NCI-H146 treated with DMSO at 0.1 percent for 48 hours (cell line): ENCODE results near the gene SLC49A3.
"Not testable (repeated sequence)": the region's sequence is repeated elsewhere in the genome, so short reads cannot be mapped to it uniquely, and the experiment has no call there.

Experiments
- DNase-seq: peaks from one replicate; lab custom pipeline; 2025; ENCODE audit not compliant: unreplicated experiment; lab: John Stamatoyannopoulos, UW

SLC49A3 gene

DNA sequence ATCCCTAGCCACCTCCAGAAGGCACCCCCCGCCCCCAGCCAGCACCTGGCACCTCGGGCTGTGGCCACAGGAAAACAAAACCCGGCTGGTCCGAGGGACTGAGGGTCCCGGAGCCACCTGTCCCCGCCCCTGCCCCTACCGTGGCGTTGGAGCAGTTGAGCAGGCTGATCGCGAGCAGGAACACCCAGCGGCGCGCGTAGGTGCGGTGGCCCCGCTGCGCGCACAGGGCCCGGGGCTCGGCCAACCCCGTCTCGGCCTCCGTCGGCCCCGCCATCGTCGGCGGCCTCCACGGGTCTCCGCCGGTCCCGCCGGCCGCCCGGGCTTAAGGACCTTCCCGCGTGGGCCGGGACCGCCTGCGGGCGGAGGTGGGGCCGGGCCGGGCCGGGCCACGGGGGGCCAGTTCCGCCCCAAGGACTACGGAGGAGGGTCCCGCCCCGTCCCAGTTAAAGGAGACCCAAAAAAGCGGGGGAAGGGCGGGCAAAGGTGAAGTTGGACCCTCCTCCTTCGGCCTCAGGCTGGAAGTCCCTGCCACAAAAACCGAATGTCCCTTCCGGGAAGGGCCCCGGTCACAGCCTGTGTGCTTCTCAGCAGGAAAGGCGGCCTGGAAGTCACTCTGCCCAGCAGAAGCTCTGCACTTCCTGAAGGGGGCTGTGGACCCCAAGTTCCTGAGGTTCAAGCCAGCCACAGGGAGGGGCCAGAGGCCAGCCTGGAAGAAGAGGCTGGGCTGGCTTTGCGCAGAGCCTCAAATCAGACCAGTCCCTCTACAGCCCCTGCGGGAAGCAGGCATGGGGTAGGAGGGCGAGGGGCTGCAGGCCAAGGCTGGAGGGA is at the start of gene SLC49A3:
Gene SLC49A3, minus strand, starts transcription at position 298 of the 828 bp plus-strand sequence. Its CDS starts 24 bp downstream, at position 274.
- DNase-seq, result no peak

DNA sequence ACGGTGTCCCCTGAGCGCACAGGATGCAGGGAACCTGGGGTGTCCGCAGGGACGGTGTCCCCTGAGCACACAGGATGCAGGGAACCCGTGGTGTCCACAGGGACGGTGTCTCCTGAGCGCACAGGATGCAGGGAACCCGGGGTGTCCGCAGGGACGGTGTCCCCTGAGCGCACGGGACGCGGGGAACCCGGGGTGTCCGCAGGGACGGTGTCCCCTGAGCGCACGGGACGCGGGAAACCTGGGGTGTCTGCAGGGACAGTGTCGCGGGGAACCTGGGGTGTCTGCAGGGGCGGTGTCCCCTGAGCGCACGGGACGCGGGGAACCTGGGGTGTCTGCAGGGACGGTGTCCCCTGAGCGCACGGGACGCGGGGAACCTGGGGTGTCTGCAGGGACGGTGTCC is 47.6 kb upstream of the SLC49A3 start:
- DNase-seq, result not testable (repeated sequence)

DNA sequence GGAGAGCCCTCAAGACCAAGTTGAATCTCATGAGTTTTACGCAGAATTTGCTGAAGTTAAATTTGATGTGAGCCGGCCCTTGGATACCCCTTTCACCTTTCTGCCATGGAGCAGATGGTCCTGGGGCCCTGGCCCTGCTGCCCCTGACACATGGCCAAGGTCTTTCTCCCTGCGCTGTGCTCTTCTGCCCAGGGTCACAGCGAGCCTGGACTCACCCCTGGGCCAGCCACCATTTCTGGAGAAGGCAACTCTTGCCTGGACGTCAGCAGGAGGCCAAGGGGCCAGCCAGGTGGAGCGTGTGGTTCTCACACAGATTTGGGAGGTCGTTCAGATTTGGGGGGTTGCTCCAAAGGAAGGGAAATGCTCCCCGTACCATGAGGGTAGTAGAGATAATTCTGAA is 46.6 kb upstream of the SLC49A3 start:
- DNase-seq, result no peak

DNA sequence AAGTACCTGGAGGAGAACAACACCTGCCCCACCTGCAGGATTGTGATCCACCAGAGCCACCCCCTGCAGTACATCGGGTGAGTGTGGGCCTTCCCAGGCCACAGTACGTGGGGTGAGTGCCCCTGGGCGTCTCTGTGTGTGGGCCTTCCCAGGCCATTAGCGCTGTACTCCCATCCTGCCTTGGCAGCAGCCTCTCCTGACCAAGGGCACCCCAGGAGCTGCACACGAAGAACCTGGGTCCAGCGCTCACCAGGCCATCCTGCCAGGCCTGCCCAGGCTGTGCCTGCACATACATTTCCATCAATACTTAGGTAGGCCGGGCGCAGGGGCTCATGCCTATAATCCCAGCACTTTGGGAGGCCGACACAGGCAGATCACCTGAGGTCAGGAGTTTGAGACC is 46.0 kb upstream of the SLC49A3 start:
- no peak for DNase-seq

DNA sequence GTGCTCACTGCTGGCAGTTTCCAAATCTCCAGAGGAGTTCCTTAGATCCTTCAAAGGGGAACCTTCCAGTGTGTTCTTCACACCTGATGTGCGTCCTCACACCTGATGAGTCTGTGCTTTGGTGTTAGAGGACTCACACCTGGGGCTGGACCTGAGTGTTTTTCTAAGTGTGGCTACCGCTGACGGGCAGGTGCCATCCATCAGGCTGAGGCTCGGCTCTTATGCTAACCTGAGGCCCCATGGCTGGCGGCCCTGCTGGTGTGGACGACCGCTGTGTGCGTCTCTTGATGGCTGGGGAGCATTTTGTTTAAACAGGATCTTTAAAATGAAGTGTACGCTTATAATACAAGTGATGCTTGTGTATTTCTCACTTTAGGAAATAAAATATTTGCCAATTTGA is 45.1 kb upstream of the SLC49A3 start:
- no peak for DNase-seq

DNA sequence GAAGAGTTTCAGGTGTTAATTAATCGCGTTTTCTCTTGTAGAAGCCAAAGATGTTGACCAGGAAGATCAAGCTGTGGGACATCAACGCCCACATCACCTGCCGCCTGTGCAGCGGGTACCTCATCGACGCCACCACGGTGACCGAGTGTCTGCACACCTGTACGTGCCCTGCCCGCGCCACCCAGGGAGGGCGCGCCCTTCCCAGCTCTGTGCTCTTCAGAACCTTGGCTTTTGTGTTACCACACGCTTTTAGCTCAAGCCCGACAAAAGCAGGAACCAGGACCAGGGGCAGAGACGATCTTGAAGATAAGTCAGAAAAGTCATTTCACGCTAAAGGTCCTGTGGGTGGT is 44.7 kb upstream of the SLC49A3 start:
- no peak for DNase-seq

DNA sequence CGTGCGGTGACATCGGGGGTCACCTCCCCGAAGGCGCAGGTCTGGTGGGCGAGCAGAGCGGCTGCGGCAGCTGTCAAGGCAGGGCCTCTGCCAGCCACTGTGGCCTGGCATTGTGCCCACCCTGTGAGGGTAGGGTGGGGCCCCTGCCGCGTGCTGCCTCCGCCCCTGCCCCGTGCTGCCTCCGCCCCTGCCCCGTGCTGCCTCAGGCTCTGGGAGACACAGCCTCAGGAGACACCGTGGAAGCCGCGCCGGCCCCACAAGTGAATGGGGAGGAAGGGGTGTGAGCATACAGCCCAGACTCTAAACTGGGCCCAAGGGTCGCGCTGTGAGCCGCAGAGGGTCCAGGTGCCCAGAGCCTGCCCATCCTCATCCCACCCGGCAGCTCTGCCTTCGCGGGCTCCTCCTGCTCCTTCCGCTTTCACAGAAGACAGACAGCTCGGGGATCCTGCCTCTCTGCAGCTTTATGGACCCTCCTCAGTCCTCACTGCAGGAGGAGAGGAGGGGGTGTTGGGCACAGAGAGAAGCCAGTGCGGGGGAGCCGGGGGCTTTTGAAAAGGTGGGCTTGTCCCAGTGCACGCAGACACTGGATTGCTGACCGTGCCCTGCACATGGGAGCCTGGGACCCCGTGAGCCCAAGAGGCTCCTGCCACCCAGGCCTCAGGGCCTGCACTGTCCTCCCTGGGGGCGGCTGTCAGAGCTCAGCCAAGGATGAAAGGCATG is 44.1 kb upstream of the SLC49A3 start:
- no peak for DNase-seq

DNA sequence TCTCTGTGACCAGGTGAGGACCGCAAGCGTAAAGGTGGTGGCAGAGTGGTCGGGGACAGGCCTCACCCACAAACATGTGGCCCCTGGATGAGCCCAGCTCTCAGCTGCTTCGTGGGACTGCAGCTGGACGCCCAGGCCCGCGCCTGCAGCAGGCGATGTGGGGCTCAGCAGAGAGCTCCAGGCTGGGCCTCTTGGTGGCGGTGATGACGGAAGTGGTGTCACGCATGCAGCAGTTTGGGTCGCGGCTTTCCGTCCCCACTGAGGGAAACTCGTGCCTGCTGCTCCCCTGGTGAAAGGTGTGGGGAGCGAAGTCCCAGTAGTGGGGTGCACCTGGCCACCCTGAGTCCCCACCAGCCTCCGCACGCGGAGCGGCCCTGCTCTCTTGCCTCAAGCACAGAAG is 43.5 kb upstream of the SLC49A3 start:
- no peak for DNase-seq

DNA sequence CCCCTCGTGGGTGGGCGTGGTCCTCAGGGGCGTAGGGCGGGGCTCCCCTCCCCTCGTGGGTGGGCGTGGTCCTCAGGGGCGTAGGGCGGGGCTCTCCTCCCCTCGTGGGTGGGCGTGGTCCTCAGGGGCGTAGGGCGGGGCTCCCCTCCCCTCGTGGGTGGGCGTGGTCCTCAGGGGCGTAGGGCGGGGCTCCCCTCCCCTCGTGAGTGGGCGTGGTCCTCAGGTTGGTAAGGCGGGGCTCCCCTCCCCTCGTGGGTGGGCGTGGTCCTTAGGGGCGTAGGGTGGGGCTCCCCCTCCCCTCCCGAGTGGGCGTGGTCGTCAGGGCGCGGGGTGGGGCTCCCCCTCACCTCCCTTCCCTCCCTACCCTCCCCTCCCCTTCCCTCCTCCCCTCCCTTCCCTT is 43.0 kb upstream of the SLC49A3 start:
- DNase-seq, result not testable (repeated sequence)

DNA sequence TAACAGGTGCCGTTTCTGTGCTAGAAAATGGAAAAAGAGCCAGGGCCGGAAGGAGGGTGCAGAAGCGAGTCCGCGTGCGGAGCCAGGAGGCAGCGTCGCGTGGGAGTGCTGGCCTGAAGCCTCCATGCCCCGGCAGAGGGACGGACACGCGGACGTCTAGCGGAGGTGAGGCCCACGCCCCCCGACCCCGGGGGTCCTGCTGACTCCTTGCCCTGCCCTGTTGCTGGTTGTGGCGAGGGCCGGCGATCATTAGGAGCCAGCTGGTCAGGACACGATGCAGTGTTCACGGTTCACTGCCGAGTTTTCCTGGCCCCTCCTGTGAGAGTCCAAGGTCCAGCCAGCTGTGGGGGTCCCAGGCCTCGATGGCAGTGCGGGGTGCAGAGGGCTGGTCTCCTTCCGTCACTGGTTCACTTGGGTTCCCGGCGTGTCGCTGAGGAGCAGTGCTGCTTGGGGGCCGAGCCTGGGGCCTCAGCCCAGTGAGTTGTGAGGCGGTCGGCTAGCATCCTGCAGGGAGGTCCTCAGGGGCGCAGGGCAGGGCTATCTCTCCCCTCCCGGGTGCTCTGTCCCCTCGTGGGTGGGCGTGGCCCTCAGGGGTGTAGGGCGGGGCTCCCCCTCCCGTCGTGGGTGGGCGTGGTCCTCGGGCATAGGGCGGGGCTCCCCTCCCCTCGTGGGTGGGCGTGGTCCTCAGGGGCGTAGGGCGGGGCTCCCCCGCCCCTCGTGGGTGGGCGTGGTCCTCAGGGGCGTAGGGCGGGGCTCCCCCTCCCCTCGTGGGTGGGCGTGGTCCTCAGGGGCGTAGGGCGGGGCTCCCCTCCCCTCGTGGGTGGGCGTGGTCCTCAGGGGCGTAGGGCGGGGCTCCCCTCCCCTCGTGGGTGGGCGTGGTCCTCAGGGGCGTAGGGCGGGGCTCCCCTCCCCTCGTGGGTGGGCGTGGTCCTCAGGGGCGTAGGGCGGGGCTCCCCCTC is 42.3 kb upstream of the SLC49A3 start:
- not testable (repeated sequence) for DNase-seq

DNA sequence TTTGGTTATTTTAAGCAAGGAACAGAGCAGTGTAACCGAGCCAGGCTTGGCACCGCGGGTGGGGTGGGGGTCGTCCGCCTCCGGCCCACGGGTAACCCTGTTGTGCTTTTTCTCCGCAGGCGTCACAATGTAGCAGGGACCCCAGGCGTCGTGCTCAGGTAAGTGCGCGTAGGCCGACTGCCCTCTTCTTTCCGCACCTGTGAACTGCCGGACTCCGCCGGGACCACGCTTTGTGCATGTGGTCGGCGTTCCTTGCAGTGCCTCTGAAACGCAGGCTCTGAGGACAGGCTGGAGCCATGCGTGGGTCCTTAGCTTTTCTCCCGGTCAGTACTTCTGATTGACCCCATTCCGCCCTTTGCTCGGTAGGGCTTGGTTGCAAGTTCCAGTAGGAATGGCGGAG is 41.6 kb upstream of the SLC49A3 start:
- no peak for DNase-seq

DNA sequence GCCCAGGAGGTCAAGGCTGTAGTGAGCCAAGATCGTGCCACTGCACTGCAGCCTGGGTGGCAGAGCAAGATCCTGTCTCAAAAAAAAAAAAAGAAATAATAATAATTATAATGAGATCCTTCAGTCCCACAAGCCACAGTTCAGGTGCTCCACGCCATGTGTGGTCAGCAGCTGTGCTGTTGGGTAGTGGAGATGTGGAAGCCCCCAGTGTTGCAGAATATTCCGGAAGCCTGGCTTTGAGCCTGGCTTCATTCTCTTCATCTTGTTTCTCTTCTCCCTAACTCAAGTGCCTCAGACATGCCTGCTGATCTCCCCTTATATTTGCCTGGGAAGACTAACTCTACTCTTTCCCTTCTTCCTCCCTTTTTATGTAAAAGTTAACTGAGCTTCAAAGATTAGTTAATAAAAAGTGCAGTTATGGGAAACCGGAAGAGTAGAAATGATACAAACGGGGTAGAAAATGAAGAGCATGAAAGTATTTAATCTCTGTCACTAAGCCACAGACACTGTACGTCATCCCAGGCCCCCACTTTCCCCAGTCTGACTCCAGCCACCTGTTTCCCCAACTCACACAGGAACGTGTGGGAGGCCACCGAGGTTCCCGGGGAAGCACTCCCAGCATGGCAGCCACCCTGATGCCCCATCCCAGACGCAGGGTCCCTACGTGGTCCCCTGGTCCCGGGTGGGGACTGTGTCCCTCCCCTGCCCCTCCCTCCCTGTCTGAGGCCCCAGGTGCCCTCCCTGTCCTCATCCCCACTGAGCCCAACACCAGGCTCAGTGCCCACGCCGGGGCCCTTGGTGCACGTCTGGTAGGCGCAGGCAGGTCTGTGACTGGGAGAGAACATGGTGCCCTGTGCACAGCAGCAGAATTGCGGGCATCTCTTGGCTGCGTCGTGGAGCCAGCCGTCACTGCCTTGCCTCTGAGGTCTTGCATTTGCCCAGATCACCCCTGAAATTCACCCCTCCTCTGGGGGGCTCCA is 40.7 kb upstream of the SLC49A3 start:
- no peak for DNase-seq

DNA sequence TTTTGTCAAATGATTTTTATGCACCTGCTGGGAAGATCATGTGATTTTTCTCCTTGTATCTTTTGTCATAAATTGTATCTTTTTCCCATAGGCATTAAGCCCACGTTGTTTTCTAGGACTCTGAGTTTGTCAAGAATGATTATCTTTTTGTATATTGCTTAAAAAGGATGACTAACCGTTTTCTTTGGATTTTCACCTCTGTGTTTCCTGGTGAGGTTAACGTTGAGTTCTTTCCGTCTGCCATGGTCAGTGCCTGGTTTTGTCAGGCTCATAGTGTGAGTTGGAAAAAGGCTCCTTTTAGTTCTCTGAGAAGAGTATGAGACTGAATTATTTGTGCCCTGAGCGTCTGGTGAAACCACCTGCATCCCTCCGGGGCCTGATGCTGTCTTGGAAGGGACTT is 38.6 kb upstream of the SLC49A3 start:
- DNase-seq, result no peak

DNA sequence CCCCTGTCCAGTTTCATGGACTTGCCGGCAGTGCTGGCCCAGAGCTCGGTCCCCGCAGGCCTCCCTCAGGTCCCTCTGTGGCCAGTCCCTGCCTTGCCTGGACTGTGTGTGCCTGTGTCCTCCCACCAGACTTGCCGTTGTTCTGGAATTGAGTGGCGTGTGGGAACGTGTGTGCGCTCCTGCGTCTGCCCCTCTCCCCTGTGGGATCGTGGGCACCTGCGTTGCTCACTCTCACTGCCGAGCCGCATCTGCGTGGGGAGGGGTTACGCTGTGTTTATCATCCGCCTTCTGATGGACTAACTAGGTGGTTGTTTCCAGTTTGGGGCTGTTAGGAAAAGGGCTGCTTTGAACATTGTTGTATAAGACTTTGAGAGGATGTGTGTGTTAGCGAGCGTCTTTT is 37.9 kb upstream of the SLC49A3 start:
- DNase-seq, result no peak

DNA sequence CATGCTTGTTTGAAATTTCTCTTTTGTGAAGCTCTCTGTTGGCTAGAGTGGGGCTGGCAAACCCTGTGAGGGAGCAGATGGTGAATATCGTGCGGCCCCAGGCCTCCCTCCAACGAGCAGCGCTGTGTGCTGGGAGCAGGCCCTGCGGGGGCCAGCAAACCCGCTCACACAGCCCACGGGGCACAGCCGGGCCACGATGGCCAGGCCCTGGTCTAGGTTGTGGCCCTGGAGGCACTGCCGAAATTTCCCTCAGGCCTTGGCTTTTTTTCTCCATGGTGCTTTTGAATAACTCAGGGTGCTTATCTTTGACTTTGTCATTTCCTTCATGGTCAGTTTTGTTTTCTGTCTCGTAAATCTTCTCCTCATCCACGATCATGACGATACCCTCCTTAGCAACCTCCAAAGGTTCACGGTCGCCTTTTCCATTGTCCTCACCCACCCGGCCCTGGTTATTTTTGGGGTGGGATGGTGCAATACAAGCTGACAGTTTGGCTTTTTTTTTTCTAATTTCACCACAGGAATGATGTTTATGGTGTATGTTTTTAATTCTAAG is 37.4 kb upstream of the SLC49A3 start:
- no peak for DNase-seq

DNA sequence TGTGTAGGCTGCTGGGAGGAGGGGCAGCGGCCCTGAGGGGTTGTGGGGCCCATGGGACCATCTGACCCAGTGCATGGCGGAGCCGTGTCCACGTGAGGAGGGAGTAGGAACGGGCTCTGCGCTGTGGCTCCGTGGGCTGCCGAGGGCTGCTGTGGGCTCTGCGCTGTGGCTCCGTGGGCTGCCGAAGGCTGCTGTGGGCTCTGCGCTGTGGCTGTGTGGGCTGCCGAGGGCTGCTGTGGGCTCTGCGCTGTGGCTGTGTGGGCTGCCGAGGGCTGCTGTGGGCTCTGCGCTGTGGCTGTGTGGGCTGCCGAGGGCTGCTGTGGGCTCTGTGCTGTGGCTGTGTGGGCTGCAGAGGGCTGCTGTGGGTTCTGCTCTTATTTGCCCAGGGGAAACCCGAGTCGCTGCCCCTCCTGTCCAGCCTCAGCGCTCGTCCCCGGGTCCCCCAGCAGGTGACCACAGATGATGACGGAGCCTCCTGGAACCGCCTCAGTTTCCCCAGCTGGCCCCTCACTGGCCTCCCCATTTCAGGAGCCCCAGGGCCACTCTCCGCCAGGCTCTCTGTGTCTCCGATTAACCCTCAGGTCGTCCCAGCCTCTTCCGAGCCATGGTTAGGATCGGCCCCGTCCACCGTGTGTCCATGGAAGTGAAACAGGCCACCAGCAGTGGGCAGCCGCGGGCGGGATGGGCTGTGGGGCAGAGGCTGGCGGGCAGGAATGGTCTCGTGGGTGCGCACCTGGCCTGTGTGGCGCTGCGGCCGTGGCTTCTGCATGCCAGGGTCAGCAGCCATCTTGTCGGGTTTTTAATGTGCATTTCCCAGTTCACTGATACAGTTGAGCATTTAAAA is 36.7 kb upstream of the SLC49A3 start:
- DNase-seq, result no peak

DNA sequence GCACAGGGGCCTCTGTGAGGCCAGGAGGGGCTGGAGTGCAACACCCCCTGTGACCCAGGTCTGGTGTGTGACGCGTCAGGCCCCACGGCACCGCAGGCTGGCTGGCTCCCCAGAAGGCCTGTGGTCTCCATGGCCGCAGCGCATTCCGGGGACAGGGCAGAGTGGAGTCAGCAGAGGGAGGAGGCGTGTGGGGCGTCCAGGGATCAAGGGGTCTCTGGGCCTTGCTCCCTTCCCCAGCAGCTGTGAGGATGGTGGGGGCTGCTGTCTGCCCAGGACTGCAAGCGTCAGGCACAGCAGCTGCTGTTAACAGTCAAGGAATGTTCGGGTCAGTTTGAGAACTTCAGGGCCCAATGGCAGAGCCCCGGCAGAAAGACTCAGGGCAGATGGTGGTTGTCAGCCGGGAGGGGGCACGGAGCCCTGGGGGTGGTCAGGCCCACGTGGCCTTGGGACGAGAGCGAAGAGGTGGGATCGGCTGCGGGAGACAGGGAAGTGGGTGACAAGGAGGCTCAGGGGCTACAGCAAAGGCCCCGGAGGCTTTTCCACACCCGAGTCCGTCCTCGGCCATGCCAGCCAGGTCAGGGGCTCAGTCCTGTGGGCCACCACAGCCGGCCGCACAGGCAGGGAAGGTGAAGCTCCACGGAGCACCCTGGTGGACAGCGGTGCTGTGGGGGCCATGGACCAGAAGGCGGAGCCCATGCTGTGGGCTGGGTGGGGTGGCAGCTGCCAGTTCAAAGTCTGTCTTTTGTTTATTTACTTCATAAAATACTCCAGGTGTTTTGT is 35.0 kb upstream of the SLC49A3 start:
- DNase-seq, result no peak

DNA sequence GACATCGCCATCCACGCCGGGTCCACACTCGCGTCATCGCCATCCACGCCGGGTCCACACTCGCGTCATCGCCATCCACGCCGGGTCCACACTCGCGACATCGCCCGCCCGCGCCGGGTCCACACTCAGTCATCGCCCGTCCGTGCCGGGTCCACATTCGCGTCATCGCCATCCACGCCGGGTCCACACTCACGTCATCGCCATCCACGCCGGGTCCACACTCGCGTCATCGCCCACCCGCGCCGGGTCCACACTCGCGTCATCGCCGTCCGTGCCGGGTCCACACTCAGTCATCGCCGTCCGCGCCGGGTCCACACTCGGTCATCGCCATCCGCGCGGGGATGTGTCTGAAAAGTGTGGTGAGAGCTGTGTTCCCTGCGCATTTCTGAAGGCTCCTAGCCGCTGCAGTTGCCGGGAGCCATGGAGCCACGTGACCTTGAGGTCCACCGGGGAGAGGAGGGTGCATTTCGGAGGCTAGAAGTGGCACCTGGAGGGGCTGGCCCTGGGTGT is 34.0 kb upstream of the SLC49A3 start:
- DNase-seq, result no peak
